Stimulated activated CD8-positive, alpha-beta memory T cell treated with anti-CD3 and anti-CD28 coated beads, Interleukin-15, amount 100 ng/mL, for 1 hour (primary cell): ENCODE measurements around the gene PRUNE1.

Source experiments
- DNase-seq: peaks from one replicate; pipeline ENCODE4 v3.0.0-alpha.2; 2020; ENCODE audit warnings: low read depth

Gene PRUNE1

DNA sequence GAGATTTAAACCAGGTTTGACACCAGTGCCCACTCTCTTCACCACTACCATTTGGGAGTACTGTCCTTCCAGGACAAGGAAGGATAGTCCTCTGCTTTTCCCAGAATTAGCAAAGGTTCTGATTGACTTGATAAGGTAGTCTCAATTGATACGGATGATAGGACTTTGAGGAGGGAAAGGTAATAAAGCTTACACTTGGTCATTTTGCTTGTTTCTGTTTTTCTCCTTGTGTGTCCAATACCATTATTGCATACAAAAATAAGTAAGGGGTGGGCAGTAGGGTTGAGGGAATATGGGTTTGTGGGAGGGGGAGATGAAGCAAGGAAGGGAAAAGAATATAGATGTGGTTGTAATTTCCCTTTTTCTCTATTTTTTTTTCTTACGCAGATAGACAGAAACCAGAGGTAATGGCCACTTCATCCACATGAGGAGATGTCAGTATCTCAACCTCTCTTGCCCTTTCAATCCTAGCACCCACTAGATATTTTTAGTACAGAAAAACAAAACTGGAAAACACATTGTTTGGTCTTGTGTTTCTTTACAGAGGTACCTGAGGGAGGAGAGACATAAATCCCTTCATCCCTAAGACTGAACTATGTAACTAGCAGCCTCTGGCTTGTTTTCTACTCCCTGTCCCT lies 41.9 kb downstream of the PRUNE1 start:
- DNase-seq: no peak

GRCh38 chr1:151051356-151052009 lies 43.2 kb downstream of the PRUNE1 start:
- no peak for DNase-seq

DNA sequence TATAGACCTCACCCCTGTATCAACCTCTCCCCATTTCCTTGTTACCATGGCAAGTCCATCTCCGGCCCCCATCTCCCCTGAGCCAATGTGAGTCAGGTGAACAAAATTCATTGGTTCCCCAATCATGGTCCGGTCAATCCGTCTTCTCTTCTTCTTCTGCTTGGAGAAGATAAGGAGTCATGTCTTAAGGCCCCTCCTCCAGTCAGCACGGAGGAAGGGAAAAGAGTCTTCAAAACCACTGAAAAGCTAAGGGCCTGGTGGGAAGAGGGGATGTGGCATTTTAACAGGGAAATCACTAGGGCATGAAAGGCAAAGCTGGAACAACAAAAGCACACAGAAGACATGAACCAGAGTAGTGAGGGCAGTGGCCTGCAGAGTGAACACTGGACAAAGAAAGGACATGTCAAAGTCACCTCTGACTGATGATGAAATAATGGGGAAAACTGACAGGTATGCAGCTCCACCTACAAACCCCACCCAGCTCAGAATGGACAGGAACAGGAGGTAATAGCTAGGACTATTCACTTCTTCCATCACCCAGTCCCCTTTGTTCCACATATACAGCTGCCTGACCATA lies 46.8 kb downstream of the PRUNE1 start:
- DNase-seq: no peak

DNA sequence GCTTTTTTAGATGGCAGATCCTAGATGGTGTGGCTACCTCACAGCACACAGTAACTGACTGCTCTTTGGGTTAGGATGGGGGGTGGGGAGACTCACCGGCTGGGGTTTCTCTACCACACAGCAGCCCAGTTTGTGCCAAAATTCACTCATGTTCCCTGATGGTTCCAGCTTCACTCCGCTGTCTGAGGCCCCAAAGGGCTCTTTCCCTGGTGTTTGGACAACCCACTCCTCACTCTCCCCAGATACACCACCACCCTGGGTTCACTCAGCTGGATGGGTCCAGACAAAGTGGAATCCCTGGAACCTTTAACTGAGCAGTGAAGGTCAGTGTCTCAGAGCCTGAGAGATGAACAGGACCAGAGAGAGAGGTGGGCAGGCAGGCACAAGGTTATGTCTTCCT lies 47.3 kb downstream of the PRUNE1 start:
- no peak for DNase-seq

DNA sequence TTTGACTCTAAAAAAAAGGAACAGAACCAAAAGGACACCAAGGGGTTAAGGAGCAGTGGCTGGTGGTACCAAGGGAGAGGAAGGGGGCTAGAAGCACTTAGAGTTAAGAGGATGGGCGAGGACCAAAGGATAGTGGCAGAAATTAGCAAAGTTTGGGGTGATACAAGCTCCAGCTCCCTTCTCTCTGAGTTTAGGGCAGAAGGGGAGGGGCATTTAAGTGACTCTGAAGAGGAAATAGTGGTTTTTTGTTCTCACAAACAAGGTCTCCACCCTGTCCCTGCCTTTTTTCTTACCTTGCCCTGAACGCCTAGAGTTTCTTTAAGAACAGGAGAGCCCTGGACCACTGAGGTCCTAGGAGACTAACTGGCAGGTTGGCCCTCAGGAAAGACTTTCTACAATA lies 47.9 kb downstream of the PRUNE1 start:
- no peak for DNase-seq

DNA sequence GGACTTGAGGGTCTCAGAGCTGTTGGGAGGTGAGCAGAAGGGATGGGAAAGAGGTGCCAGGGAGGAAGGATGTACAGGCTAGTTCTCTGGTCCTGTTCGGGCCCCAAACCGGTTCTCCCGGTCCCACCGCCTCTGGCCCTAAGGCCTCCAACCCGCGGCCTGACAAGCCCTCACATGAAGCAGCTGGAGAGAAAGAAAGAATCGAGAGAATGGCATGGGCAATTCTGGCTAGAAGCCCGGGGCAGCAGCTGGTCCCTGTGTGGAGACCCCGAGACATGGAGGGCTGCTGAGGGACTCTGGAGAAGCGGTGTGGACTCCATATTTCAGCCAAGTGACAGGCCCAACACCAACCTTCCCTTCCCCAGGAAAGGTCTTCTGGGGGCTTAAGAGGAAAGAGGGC lies 50.4 kb downstream of the PRUNE1 start:
- no peak for DNase-seq

DNA sequence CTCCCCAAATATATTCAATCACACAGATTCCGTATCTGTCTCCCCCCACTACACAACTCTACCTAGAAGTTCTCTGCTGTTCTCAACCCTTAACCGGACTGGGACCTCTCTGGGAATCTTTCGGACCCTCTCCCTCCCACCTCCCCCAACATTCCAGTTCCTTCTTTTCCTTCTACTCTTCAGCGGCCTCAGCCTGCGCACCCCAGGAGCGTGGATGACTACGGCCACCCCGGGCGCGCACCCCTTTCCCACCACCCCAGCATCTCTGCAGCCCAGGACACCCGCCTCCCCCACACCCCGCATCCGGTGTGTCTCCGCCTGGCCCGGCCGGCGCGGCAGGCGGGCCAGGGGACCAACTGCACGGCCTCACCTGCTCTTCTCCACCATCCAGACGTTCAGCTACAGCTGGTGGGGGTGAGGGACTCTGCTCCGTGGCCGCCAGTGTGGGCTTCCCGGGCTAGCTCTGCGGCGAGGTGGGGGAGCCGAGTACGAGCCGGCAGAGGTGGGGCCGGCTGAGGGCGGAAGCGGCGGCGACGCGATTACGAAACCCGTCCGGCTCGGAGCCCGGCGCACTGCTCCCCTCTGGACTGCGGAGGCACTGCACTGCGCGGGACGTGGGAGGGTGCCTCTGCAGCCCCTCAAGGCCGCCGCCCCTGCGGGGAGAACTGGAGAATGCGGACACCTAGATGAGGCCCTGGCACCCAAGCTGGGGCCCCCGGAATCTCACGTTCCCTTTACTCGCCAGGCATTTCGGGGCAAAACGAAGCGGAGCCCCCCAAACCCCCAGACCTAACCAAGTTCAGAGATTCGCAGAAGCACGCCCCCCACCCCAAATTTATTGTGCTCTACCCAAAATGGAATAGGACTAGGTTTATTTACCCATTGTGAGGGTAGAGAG lies 51.1 kb downstream of the PRUNE1 start, which contains the start of gene CDC42SE1:
Gene CDC42SE1 (minus strand): TSS at position 514 of the 898 bp plus-strand sequence. CDS start 3,892 bp downstream, outside the sequence.
- peak; percentile 73 for DNase-seq

GRCh38 chr1:151060007-151060656 lies 51.9 kb downstream of the PRUNE1 start, which contains the start of gene MLLT11:
Gene MLLT11 (plus strand): TSS chr1:151060397. CDS start chr1:151067225, 6,828 bp downstream.
- DNase-seq: no peak

DNA sequence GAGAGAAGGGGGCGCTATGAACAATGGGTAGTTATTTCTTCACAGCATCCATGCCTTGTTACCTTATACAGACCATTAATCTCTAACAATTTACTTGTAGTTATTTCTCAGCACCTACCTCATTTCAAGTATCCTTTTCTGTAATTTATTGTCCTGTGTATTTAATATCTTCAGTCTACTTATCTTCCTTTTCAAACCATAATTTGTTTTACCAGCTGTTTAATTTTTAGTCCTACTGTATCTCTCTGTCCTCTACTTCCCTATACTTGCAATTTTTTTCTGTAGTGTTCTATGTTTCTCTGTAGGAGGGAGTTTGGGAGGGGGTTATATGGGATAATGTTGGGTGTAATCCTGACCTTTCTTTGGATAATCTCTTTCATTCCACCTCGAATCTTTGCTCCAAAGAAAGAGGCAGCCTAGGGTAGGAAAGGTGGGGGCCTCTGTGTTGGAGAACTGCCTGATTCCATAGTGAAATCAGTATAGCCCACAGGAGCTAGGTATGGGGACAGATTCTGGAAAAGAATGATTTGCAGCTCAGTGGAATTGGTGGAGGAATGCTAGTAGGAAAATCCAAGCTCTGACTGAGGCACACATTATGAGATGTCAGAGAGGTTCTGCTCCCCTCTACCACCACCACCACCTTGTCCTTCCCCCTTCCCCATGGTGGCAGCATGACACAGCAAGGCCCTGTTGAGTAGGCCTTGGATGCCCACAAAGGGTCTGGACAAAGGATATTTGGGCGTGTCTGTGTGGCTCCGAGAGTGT lies 52.6 kb downstream of the PRUNE1 start:
- no peak for DNase-seq

DNA sequence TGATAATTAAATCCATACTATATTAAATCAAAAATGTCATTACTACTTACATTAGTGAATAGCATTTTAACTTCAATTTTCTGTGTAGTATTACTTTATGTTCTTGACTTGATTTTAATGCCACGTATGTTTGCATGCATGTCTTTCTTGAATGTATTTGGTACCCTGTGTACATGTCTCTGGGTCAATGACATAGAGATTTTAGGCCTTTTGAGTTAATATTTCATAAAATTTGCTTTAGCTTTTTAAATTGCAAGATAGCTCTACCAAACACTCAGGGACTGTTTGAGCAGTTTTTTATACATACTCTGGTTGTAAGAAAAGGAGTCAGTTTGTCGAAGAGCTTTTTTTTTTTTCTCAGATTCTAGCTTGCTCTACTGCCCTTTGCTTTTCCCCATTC lies 53.5 kb downstream of the PRUNE1 start:
- DNase-seq: no peak

GRCh38 chr1:151062741-151063371 lies 54.6 kb downstream of the PRUNE1 start:
- DNase-seq: no peak

- no peak for DNase-seq
These were observed 56.9 kb downstream of the PRUNE1 start for GRCh38 chr1:151065089-151065645.

DNA sequence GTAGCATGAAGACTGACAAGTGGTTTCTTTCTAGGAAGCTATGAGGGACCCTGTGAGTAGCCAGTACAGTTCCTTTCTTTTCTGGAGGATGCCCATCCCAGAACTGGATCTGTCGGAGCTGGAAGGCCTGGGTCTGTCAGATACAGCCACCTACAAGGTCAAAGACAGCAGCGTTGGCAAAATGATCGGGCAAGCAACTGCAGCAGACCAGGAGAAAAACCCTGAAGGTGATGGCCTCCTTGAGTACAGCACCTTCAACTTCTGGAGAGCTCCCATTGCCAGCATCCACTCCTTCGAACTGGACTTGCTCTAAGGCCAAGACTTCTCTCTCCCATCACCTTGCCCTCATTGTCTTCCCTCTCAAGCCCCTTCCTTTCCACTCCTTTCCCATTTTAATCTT lies 58.9 kb downstream of the PRUNE1 start:
- no peak for DNase-seq

DNA sequence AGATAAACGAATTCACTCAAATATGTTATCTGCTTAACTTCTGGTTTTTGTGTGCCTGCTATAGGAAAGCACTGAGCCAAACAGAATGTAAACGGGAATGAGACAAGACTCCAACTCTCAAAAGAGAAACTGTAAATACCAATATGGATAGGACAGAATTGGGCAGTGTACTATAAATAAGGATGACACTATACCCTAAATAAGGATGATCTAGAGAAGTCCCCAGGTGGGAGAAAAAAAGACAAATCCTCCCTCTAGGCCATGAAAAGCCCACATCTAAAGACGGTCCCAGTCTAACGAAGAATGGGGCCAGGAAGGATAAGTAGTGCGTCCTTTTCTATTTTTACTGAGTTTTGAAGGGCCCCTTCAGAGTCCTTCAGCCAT lies 60.8 kb downstream of the PRUNE1 start:
- no peak for DNase-seq

- peak; percentile 64 for DNase-seq
These were observed 62.4 kb downstream of the PRUNE1 start, which contains the start of gene GABPB2 for GRCh38 chr1:151070474-151071276. Gene GABPB2 (plus strand): TSS chr1:151070761. CDS start chr1:151088190, 17,429 bp downstream.

DNA sequence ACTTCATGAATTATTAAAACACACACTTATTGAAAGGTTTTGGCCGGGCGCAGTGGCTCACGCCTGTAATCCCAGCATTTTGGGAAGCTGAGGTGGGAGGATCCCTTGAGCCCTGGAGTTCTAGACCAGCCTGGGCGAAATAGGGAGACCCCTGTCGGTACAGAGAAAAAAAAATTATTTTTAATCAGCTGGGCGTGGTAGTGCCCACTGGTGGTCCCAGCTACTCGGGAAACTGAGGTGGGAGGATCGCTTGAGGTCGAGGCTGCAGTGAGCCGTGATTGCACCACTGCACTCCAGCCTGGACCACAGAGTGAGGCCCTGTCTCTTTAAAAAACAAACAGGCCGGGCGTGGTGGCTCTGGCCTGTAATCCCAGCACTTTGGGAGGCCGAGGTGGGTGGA lies 64.0 kb downstream of the PRUNE1 start:
- DNase-seq: no peak
